Measurements from ENCODE around the gene PARD3. TPM values are rescaled to one million over a fixed set of nuclear protein-coding genes. Genes with fewer than 3 reads are reported as not detected.

PARD3 gene
- 56.2 and 63.4 TPM in 2 replicates for total RNA-seq

DNA sequence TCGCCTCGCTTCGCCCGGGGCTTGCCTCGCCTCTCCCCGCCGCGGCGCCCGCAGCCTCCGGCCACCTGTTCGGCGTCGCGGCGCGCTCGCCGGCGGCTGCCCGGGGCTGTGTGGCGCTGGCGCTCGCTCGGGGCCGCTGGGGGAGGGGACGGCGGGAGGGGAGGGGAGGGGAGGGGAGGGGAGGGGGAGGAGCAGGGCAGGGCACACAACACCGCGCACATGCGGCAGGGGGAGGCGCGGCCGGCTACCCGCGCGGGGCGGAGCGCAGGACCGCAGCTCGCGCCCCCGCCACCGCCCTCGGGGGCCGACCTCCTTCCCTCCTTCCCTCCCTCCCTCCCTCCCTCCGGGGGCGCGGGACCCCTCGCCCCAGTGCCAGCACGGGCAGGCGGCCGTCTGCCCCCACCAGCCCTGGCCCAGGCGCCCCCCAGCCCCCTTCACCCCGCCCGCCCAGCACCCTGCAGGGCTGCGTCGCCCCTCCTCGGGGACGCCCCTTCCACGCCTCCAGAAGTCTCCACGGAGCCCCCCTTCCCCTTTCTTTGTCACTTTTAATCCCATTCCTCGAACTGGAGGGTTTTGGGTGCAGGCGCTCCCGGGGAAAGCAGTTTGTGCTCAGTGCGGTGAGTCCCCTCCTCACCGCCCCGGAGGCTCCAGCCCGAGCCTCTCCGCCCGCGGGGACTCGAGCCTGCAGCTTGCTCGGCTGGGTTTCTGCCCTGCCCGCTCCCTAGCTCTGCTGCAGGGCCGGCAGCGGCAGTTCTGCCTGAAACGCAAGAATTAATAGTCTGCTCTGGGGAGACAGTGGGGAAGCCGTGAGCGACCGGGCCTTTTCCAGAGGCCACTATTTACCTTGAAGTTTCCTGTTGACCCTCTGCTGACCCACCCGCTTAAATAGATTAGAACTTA is at the start of gene PARD3:
TSS of gene PARD3 (minus strand) at position 112 of the 900 bp plus-strand sequence. CDS start 301 bp downstream, outside the sequence.

Small RNAs within 50 kb of the gene (small RNA-seq; reads per million reads assigned to genes)
- gene ELOBP4 (not detected), gene RF00019 (not detected), gene RPL37P18 (not detected)

All from thoracic aorta endothelial cell (primary cell).